SK-N-SH (cell line): ENCODE data around the gene CDH23. TPM values are rescaled to one million over a fixed set of nuclear protein-coding genes. Genes with fewer than 3 reads are reported as not detected.
A peak's percentile ranks its signal among the peaks of the same experiment; 100 is the strongest.

ENCODE experiments used
- CTCF ChIA-PET: fragments of 300-600, 350-600 bp; formaldehyde crosslinking; extraction: SDS; loops from one replicate; lab custom pipeline; 2021; lab: Yijun Ruan, JAX
- POLR2A ChIA-PET: fragments of 350-600 bp; sonication (Branson Sonifier 250); formaldehyde crosslinking; extraction: SDS; loops from one replicate; lab custom pipeline; 2020; ENCODE audit warnings: antibody characterized with exemption, inconsistent platforms; lab: Yijun Ruan, JAX
- DNase-seq: peaks from one replicate; pipeline ENCODE4 v3.0.0; 2012
- H2AFZ ChIP-seq: fragments of 200-600 bp; sonication (generic); 2 replicates; pipeline ENCODE4 v1.8.1; 2016; ENCODE audit warnings: antibody characterized with exemption, mild to moderate bottlenecking, low read depth
- H3F3A ChIP-seq: fragments of 200-600 bp; sonication (generic); replicated peaks from 2 replicates; pipeline ENCODE3; 2016; ENCODE audit warnings: antibody characterized with exemption, mild to moderate bottlenecking; ENCODE audit not compliant: insufficient read depth
- H3K27ac ChIP-seq, 2 experiments: fragments of 200-500 bp in 1 of 2; fragments of 200-600 bp in 1 of 2; sonication (Bioruptor generic) in 1 of 2; sonication (generic), shearing (Covaris generic) in 1 of 2; 2 replicates each; pipeline versions ENCODE4 v1.5.1 to v1.6.1; 2014 to 2016; ENCODE audit warnings: low read depth in 2 of 2, inconsistent platforms in 1 of 2, low read length in 1 of 2, mild to moderate bottlenecking in 1 of 2, mixed read lengths in 1 of 2
- H3K27me3 ChIP-seq: fragments of 200-600 bp; sonication (generic), shearing (Covaris generic); 2 replicates; pipeline ENCODE4 v1.6.1; 2016; ENCODE audit warnings: mixed run types; ENCODE audit not compliant: insufficient read depth
- H3K36me3 ChIP-seq, 2 experiments: fragments of 200-500 bp in 1 of 2; fragments of 200-600 bp in 1 of 2; sonication (Bioruptor generic) in 1 of 2; sonication (generic) in 1 of 2; replicated peaks in 1 of 2; 2 replicates each; pipeline versions ENCODE3 to v1.5.1; 2014 to 2016; ENCODE audit warnings: low read length in 1 of 2, mild to moderate bottlenecking in 1 of 2; ENCODE audit not compliant: insufficient read depth in 2 of 2, control insufficient read depth in 1 of 2
- H3K4me1 ChIP-seq, 2 experiments: fragments of 200-500 bp in 1 of 2; fragments of 200-600 bp in 1 of 2; sonication (Bioruptor generic) in 1 of 2; sonication (generic), shearing (Covaris generic) in 1 of 2; 2 replicates each; pipeline versions ENCODE4 v1.5.1 to v1.6.1; 2014 to 2016; ENCODE audit warnings: low read depth in 1 of 2, low read length in 1 of 2, mixed run types in 1 of 2; ENCODE audit not compliant: insufficient read depth in 2 of 2, control insufficient read depth in 1 of 2
- H3K4me2 ChIP-seq: fragments of 200-600 bp; sonication (generic), shearing (Covaris generic); 2 replicates; pipeline ENCODE4 v1.6.1; 2017; ENCODE audit warnings: mixed run types
- H3K4me3 ChIP-seq, 2 experiments: fragments of 200-500 bp in 1 of 2; fragments of 200-600 bp in 1 of 2; sonication (Bioruptor generic) in 1 of 2; sonication (generic), shearing (Covaris generic) in 1 of 2; 2 replicates each; pipeline versions ENCODE4 v1.5.1 to v1.8.1; 2014 to 2016; ENCODE audit warnings: low read depth in 2 of 2, inconsistent platforms in 1 of 2, low read length in 1 of 2, mild to moderate bottlenecking in 1 of 2, mixed read lengths in 1 of 2, moderate library complexity in 1 of 2
- H3K79me2 ChIP-seq: fragments of 200-600 bp; sonication (generic); 2 replicates; pipeline ENCODE4 v1.8.1; 2017; ENCODE audit warnings: mild to moderate bottlenecking; ENCODE audit not compliant: insufficient read depth
- H3K9ac ChIP-seq: fragments of 200-600 bp; sonication (generic); 2 replicates; pipeline ENCODE4 v1.6.1; 2017; ENCODE audit warnings: mixed run types
- H3K9me2 ChIP-seq: fragments of 200-600 bp; sonication (generic); 2 replicates; pipeline ENCODE4 v1.6.1; 2017; ENCODE audit warnings: mixed run types
- H3K9me3 ChIP-seq: fragments of 200-600 bp; sonication (generic); 2 replicates; pipeline ENCODE4 v1.6.1; 2017; ENCODE audit warnings: mixed run types, mild to moderate bottlenecking, moderate library complexity
- H4K20me1 ChIP-seq: fragments of 200-600 bp; sonication (generic); 2 replicates; pipeline ENCODE4 v1.6.1; 2017; ENCODE audit warnings: mild to moderate bottlenecking, mixed run types; ENCODE audit not compliant: insufficient read depth
- EZH2phosphoT487 ChIP-seq: fragments of 200-600 bp; sonication (generic); IDR thresholded peaks from 2 replicates; pipeline ENCODE4 v1.6.1; 2017; ENCODE audit warnings: low read depth, mixed run types, mild to moderate bottlenecking, antibody characterized with exemption, moderate library complexity, borderline replicate concordance
- POLR2AphosphoS5 ChIP-seq: IDR thresholded peaks from 2 replicates; pipeline ENCODE4 v1.6.1; 2012; ENCODE audit warnings: low read depth, low read length
- RCOR1 ChIP-seq: fragments of 150-350 bp; IDR thresholded peaks from 2 replicates; pipeline ENCODE4 v1.6.1; 2017; ENCODE audit warnings: antibody characterized with exemption, low read length
- RXRA ChIP-seq: IDR thresholded peaks from 2 replicates; pipeline ENCODE4 v1.4.0; 2012; ENCODE audit warnings: low read depth, mild to moderate bottlenecking, borderline replicate concordance
- SIN3A ChIP-seq: IDR thresholded peaks from 2 replicates; pipeline ENCODE4 v1.6.1; 2012; ENCODE audit warnings: low read depth, mild to moderate bottlenecking, low read length, moderate library complexity, borderline replicate concordance
- SMC3 ChIP-seq: IDR thresholded peaks from 2 replicates; pipeline ENCODE4 v1.6.1; 2012; ENCODE audit warnings: low read depth, low read length, improper control_type of control experiment
- TEAD4 ChIP-seq: IDR thresholded peaks from 2 replicates; pipeline ENCODE4 v1.4.0; 2012; ENCODE audit warnings: mild to moderate bottlenecking, borderline replicate concordance; ENCODE audit not compliant: insufficient read depth
- WGBS: methylation state at CpG from one replicate; pipeline ENCODE4 v1.1.6; 2017; ENCODE audit warnings: low lambda C conversion rate; 5-methylcytosine and 5-hydroxymethylcytosine counted together
- polyA plus RNA-seq, 3 experiments: library from polyadenylated mRNA; depleted of rRNA; stranded (reverse); fragments of >200 nt; gene quantifications; 2 replicates each; pipeline ENCODE4 v1.2.3, GENCODE V29; 2012
- TF ChIP-seq, protein P1 (sequence below): fragments of 200-600 bp; sonication (generic); IDR thresholded peaks from 2 replicates; pipeline ENCODE4 v1.6.1; 2017; ENCODE audit warnings: antibody characterized with exemption, mild to moderate bottlenecking, moderate library complexity

Gene CDH23
- polyA plus RNA-seq, 1 of the 3 experiments (the other 2 are of a cell fraction), result 0.03 TPM

DNA sequence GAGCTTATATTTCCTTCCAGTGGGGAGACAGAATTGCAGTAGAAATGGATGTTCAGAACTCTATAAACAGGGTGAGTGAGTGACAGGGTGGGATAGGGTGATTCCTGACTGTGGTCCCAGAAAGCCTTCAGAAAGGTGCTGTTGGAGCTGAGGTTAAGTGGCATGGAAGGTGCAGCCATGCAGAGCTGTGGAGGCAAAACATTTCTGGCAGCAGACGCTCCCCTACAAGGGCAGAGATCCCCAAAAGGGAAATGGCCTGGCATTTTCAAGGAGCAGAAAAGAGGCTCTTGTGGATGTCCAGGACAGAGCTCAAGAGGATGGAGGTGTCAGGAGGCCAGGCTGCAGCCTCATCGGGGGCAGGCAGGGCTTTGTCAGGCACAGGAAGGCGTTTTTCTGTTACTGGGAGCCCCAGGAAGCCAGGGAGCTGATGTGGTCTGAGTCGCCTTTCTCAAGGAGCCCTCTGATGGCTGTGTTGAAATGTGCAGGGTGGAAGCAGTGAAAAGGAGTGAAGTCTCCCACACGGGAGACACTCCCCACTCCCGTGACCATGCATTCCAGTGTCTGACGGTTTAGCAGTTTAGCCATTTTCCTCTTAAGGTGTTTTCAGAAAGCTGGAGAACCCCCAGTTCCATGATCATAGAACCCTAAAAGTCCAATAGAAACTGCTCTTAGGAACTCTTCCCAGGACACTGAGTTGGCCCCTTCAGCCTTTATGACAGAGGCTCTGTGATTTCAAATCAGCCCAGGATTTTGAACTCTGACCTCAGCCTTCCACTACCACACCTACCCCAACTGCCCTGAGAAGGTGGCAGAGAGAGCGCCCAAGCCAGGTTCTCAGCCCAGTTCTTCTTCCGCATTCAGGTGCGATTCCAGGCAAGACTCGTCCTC lies 226.6 kb downstream of the CDH23 start:
- ChIA-PET POLR2A (no interaction called here), CTCF (interaction anchor here (0.9 to 11.0 kb wide), 14 partner anchors 8 to 273 kb away, joined by 3 to 74 read pairs (median 4); no protein-coding TSS in a partner anchor)

DNA sequence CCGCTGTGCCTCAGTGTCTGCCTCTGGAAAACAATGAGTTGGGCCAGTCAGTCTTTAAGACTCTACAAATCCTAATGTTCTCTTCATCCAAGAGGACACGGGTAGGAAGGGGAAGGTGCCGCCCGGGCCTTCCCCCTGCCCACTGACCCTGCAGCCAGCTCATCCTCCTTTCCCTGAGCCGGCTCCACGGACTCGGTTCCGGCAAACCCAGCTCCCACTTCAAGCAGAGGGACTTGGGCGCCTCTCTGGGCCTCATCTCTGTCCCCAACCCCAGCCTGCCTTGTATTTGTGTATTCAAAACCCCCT lies 227.2 kb downstream of the CDH23 start:
- Histone ChIP-seq H3K4me1 (peaks cover 20 to 30% of the 10 kb centered on the region in 2 experiments; a peak in 1 of 4 replicates), H3K9me3 (no peaks in the 10 kb centered on the region), H4K20me1 (no peaks in the 10 kb centered on the region), H3K79me2 (no peaks in the 10 kb centered on the region)
- TF ChIP-seq RXRA (no peak), SIN3A (no peak), EZH2phosphoT487 (no peak), POLR2AphosphoS5 (no peak), SMC3 (no peak), RCOR1 (no peak)
- TF ChIP-seq, all 33 proteins: peak for 0
- ChIA-PET POLR2A (no interaction called here), CTCF (interaction anchor here (0.8 to 11.0 kb wide), 9 partner anchors 13 to 246 kb away, joined by 3 to 74 read pairs (median 4); no protein-coding TSS in a partner anchor)
- no peak overlapping the region for H3K9ac ChIP-seq
- no peaks in the 10 kb centered on the region for H3K36me3 ChIP-seq
- no peaks in the 10 kb centered on the region; the same call in 1 of the 2 replicates for H3K27me3 ChIP-seq
- no peaks in the 10 kb centered on the region for H3F3A ChIP-seq
- no peaks in the 10 kb centered on the region for H3K9me2 ChIP-seq
- H3K4me2 ChIP-seq, result no peak overlapping the region
- H3K27ac ChIP-seq, result no peak overlapping the region
- DNase-seq, result no peak
- H2AFZ ChIP-seq, result no peak overlapping the region
- 91% methylated on average over 8 of the region's 9 CpGs for WGBS
- no peak overlapping the region for H3K4me3 ChIP-seq

More for the DNA sequence above, 226.6 kb downstream of the CDH23 start:
- TF ChIP-seq TEAD4, result no peak
- TF ChIP-seq, protein P1, sequence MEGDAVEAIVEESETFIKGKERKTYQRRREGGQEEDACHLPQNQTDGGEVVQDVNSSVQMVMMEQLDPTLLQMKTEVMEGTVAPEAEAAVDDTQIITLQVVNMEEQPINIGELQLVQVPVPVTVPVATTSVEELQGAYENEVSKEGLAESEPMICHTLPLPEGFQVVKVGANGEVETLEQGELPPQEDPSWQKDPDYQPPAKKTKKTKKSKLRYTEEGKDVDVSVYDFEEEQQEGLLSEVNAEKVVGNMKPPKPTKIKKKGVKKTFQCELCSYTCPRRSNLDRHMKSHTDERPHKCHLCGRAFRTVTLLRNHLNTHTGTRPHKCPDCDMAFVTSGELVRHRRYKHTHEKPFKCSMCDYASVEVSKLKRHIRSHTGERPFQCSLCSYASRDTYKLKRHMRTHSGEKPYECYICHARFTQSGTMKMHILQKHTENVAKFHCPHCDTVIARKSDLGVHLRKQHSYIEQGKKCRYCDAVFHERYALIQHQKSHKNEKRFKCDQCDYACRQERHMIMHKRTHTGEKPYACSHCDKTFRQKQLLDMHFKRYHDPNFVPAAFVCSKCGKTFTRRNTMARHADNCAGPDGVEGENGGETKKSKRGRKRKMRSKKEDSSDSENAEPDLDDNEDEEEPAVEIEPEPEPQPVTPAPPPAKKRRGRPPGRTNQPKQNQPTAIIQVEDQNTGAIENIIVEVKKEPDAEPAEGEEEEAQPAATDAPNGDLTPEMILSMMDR, result peak; percentile 36; the same call in 1 of the 2 replicates
- Histone ChIP-seq H2AFZ (peak overlapping the region; percentile 82), H3K9ac (no peak overlapping the region), H3K4me2 (peak overlapping the region; percentile 62; the same call in 1 of the 2 replicates), H4K20me1 (no peaks in the 10 kb centered on the region), H3K9me2 (no peaks in the 10 kb centered on the region), H3K9me3 (no peaks in the 10 kb centered on the region), H3K79me2 (no peaks in the 10 kb centered on the region), H3K27ac (no peak overlapping the region), H3K4me3 (no peak overlapping the region), H3K4me1 (peaks cover 20 to 30% of the 10 kb centered on the region in 2 experiments; a peak in 1 of 4 replicates), H3K27me3 (no peaks in the 10 kb centered on the region; the same call in 1 of the 2 replicates), H3F3A (no peaks in the 10 kb centered on the region), H3K36me3 (no peaks in the 10 kb centered on the region)
- 66% methylated on average over 10 of the region's 11 CpGs for WGBS
- no peak for DNase-seq
